Duodenal mucosa (tissue), 2 donors: Measurements from ENCODE around the gene GNAZ.

Source experiments
- H3K27ac ChIP-seq: one replicate; pipeline ENCODE4 v1.7.0; 2013; ENCODE audit warnings: low read depth, low read length
- H3K27me3 ChIP-seq, 2 donors: one replicate each; pipeline ENCODE4 v1.7.0; 2013; ENCODE audit warnings: low read length in 2 of 2, control low read depth in 1 of 2; ENCODE audit not compliant: insufficient read depth in 2 of 2, control insufficient read depth in 1 of 2
- H3K36me3 ChIP-seq, 2 donors: one replicate each; pipeline ENCODE4 v1.7.0; 2013; ENCODE audit warnings: low read length in 2 of 2, control low read depth in 1 of 2; ENCODE audit not compliant: insufficient read depth in 2 of 2, control insufficient read depth in 1 of 2
- H3K4me1 ChIP-seq, 2 donors: one replicate each; pipeline ENCODE4 v1.7.0; 2013; ENCODE audit warnings: low read length in 2 of 2, control low read depth in 1 of 2; ENCODE audit not compliant: insufficient read depth in 2 of 2, control insufficient read depth in 1 of 2
- H3K4me3 ChIP-seq, 2 donors: one replicate each; pipeline ENCODE4 v1.7.0; 2013; ENCODE audit warnings: low read length in 2 of 2, low read depth in 1 of 2
- H3K9ac ChIP-seq, 2 donors: one replicate each; pipeline ENCODE4 v1.7.0; 2013; ENCODE audit warnings: low read length in 2 of 2, low read depth in 1 of 2
- H3K9me3 ChIP-seq, 2 donors: one replicate each; pipeline ENCODE4 v1.7.0; 2013; ENCODE audit warnings: low read length in 2 of 2, control low read depth in 1 of 2; ENCODE audit not compliant: control insufficient read depth in 1 of 2

Gene GNAZ

DNA sequence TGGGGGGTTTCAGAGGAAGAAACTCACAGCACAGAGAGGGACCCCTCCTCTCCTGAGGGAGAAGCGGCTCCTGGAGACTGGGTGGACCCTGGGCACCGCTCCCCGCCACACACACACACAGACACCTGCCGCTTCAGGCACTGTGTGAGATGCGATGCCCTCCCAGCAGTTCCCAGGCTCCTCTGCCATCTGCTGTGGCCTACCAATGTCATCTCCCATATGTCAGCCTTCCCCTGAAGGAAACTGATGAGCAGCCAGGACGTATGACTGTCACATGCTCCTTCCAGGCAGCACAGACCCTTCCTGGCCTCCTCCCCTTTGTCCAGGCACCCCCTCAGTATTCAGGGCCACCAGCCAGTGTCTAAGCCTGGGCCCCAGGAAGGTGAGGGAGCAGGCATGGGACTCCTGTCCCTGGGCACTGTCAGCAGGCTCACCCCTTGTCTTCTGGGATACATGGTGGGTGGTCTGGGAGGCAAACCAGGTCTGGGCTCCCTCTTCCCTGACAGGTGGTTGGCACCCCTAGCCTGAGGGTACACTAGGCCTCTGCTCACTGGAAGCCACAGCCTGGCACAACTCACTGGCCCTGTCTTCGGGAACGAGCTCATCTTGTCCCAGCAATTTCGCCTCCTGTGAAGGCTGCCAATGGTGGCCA, 98.2 kb downstream of the GNAZ start:
- H3K27ac ChIP-seq = no peak overlapping the region
- H3K9me3 ChIP-seq = no peaks in the 10 kb centered on the region
- H3K27me3 ChIP-seq = no peaks in the 10 kb centered on the region
- no peak overlapping the region for H3K9ac ChIP-seq
- no peak overlapping the region for H3K4me3 ChIP-seq
- H3K4me1 ChIP-seq = peaks cover 0 to 3% of the 10 kb centered on the region in 2 donors
- H3K36me3 ChIP-seq = no peaks in the 10 kb centered on the region

DNA sequence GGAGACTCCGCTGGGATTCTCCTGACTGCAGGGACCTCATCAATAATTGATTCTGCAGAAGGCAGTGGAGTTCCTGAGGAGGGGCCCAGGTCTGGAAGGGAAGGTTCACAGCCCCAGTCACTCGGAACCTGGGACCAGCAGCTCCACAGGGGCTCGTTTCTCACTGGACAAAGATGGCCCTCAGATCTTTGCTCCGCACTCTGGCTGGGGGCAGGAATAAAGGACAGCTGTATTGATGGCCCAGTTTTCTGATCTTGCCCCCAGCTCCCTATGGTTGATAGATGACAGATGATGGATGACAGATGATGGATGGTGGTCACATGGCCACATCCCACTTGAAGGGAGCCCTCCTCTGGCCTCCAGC, 98.7 kb downstream of the GNAZ start:
- Histone ChIP-seq H3K27me3 (no peaks in the 10 kb centered on the region), H3K36me3 (no peaks in the 10 kb centered on the region), H3K9me3 (no peaks in the 10 kb centered on the region), H3K9ac (no peak overlapping the region), H3K4me1 (peaks cover 0 to 3% of the 10 kb centered on the region in 2 donors), H3K27ac (no peak overlapping the region), H3K4me3 (no peak overlapping the region)
